Limb (tissue), 2 donors: ENCODE data around the gene PRAC2.

ENCODE experiments used
- DNase-seq, 2 donors: peaks; one replicate each; pipeline ENCODE4 v3.0.0-alpha.2; 2016; ENCODE audit errors: extremely low spot score in 2 of 2

PRAC2 gene

GRCh38 chr17:48733632-48734328 is 10.8 kb downstream of the PRAC2 start:
- DNase-seq: no peak

GRCh38 chr17:48734333-48735061 is 11.5 kb downstream of the PRAC2 start:
- no peak for DNase-seq

- no peak for DNase-seq
Observed at GRCh38 chr17:48735062-48735351, 12.0 kb downstream of the PRAC2 start.

- DNase-seq: no peak
Observed at GRCh38 chr17:48737330-48738043, 14.5 kb downstream of the PRAC2 start.

- no peak for DNase-seq
Observed at GRCh38 chr17:48738424-48738802, 15.4 kb downstream of the PRAC2 start.

GRCh38 chr17:48738803-48739526 is 16.0 kb downstream of the PRAC2 start:
- DNase-seq: no peak

GRCh38 chr17:48740537-48740936 is 17.6 kb downstream of the PRAC2 start:
- DNase-seq: no peak

- no peak for DNase-seq
Observed at GRCh38 chr17:48745381-48746275, 22.6 kb downstream of the PRAC2 start.

GRCh38 chr17:48746916-48747444 is 24.0 kb downstream of the PRAC2 start:
- DNase-seq: no peak

- no peak for DNase-seq
Observed at GRCh38 chr17:48747445-48748363, 24.7 kb downstream of the PRAC2 start.

GRCh38 chr17:48748718-48749566 is 26.0 kb downstream of the PRAC2 start:
- no peak for DNase-seq

- DNase-seq: no peak
Observed at GRCh38 chr17:48749621-48750553, 26.9 kb downstream of the PRAC2 start.

- DNase-seq: no peak
Observed at GRCh38 chr17:48751172-48751571, 28.2 kb downstream of the PRAC2 start.

- DNase-seq: no peak
Observed at GRCh38 chr17:48751733-48752398, 28.9 kb downstream of the PRAC2 start.

- no peak for DNase-seq
Observed at GRCh38 chr17:48752399-48753288, 29.7 kb downstream of the PRAC2 start.
